ENCODE results near the gene TNRC6C.
"Not testable (repeated sequence)": the region's sequence is repeated elsewhere in the genome, so short reads cannot be mapped to it uniquely, and the experiment has no call there.

Gene TNRC6C

GRCh38 chr17:77961741-77962140 is 3.2 kb downstream of the TNRC6C start:
- no peak for DNase-seq (ENCODE audit: low read depth, low spot score)

- DNase-seq (ENCODE audit: low read depth, low spot score) = no peak
These were observed 3.8 kb downstream of the TNRC6C start for GRCh38 chr17:77962348-77962747.

DNA sequence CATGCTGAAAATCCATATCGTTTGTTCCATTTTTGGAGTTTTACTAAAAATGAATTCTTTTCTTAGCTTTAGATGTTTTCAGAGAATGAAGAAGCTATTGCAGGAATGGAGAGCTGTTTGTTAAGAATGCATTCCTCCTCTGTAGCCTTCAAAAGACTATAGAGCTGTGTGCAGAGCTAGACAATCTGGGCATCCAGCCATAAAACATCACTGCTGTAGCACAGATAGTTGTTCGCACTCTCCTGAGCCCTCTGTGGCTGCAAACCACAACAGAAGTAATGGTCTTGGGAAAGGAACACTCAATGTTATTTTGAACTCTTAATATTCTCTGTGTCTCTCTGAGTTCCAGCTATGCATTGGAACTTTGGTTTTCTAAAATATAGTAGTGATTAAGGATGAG is 4.9 kb downstream of the TNRC6C start:
- peak; percentile 65 for DNase-seq (ENCODE audit: low read depth, low spot score)

GRCh38 chr17:77965352-77965751 is 6.8 kb downstream of the TNRC6C start:
- DNase-seq (ENCODE audit: low read depth, low spot score) = no peak

- DNase-seq (ENCODE audit: low read depth, low spot score) = no peak
These were observed 8.0 kb downstream of the TNRC6C start for GRCh38 chr17:77966476-77966875.

DNA sequence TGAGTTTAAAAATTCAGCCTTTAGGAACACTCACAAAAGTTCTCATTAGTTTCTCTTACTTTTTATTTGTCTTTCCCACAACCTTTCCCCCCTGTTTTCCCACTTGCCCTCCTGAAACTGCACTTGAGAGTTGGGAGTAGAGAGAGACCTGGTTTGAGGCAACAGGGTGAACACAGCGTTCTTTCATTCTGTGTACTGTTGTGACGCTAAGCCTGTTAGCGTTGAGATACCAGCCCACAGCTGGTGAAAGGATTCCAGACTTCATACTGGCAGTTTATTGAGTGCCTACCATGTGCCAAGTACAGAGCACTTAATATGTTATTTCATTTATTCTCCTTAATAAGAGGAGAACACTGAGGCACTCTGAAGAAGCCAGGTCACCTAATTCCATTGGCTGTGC is 10.3 kb downstream of the TNRC6C start:
- DNase-seq (ENCODE audit: low read depth, low spot score) = no peak

GRCh38 chr17:77972271-77972670 is 13.8 kb downstream of the TNRC6C start:
- DNase-seq (ENCODE audit: low read depth, low spot score) = not testable (repeated sequence)

DNA sequence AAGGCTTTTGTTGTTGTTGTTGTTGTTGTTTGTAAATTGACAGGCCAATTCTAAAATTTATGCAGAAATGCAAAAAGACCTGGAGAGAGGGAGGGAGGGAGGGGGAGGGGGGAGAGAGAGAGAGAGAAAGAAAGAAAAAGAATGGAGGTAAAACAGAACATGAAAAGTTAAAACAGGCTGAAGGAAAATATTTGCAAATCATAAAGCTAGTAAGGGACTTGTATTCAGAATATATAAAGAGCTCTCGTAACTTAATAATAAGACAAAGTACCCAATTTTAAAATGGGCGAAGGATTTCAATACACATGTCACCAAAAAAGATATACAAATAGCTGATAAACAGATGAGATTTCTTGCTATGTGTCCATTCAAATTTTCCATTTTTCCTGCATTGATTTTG is 15.4 kb downstream of the TNRC6C start:
- DNase-seq (ENCODE audit: low read depth, low spot score) = no peak

- DNase-seq (ENCODE audit: low read depth, low spot score) = no peak
These were observed 15.9 kb downstream of the TNRC6C start for GRCh38 chr17:77974396-77974795.

GRCh38 chr17:77982430-77982829 is 23.9 kb downstream of the TNRC6C start:
- DNase-seq (ENCODE audit: low read depth, low spot score) = not testable (repeated sequence)

DNA sequence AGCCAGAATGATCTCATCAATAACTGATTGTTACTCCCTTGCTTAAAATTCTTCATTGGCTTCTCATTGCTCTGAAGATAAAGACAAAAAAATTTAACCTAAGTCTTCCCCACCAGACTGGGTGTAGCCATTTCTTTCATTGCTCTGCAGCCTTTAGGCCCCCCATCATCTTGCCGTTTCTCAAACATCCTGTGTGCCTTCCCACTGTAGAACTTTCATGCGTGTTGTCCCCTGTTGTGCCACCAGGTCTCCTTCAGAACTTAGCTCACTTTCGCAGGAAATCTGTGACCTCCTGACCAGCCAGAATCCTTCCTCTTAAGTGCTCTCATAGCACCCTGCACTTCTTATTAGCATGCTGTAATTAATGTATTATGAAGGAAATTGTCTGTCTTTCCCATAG is 31.8 kb downstream of the TNRC6C start:
- DNase-seq (ENCODE audit: low read depth, low spot score) = no peak

- DNase-seq (ENCODE audit: low read depth, low spot score) = not testable (repeated sequence)
These were observed 35.2 kb downstream of the TNRC6C start for GRCh38 chr17:77993735-77994134.

DNA sequence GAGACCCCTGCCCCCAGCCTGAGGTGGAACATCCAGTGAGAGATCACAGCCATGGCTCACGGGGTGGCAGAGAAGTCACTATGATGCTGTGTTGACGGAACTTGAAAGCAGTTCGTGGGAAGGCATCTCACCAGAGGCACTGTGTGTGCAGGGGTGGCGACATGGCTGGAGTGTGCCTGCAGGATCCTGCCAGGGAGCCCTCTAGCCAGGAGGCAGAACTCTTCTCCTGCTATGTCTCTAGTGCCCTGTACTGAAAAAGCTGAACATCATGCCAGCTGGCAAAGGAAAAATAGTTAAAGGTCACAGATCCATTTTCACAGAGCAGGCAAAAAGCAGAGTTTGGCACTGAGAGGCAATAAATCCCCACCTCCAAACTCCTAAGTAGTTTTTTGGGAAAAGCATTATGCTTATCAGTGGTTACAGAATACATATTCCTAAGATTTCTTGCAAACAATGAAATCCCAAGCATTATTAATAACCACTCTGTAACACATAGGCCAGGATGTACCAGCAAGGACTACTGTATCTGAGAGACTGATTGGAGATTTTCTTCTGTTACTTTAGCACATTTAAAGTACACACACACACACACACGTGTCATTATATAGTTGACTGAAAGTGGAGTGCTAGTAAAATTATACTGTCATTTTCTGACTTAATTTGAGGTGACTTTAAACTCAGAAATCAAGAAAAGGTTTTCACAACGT is 36.8 kb downstream of the TNRC6C start:
- DNase-seq (ENCODE audit: low read depth, low spot score) = no peak

DNA sequence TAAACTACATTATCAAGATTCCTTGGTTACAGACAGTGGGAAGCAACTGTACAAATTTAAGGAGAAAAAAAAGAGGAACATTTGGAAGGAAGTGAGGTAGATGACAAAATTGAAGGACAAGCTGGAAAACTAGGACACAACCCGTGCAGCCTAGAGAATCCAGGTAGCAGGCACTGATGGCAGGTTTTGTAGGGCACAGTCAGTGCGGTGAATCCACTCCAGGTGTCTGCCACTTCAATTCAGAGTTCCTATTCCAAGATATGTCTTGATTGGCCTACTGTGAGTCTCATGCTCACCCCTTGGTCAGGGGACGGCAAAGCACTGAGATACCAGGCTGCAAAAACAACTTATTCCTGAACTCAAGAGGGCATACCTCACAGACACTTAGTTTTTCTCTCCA is 37.8 kb downstream of the TNRC6C start:
- DNase-seq (ENCODE audit: low read depth, low spot score) = no peak

GRCh38 chr17:77999413-78000173 is 41.1 kb downstream of the TNRC6C start:
- DNase-seq (ENCODE audit: low read depth, low spot score) = no peak

DNA sequence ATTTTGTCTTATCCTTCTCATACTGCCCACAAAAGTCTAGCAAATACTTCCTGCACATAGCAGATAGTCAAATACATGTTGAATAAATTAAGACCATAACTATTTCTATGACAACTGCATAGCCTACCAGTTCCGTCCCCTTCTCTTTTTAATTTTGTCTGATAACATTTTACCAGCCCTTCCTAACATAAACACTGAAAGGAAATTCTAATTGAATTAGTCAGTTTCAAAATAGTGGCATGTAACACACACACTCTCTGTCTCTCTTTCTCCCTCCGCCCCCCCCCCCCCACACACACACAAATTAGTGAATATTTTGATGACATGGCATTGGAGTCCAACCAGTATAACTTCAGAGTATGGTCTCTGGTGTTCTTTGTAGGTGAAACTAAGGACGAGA is 41.8 kb downstream of the TNRC6C start:
- DNase-seq (ENCODE audit: low read depth, low spot score) = no peak

DNA sequence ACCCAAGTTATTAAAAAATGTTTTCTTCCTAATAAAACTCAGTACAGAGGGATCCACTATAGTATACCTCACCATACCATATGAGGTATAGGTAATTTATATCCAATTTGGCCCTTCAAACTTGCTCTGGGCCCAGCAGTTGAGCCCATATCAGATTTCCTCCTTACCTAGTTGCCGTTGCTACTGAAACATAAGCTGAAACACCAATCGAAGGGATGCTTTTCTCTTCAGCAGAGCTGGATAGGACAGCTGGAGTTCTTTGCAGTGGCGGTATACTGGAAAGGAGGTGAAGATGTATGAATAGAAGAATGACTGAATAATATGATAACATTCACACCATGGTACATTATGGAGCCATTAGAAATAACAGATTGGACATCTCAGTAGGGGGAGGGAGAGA is 42.7 kb downstream of the TNRC6C start:
- no peak for DNase-seq (ENCODE audit: low read depth, low spot score)

GRCh38 chr17:78001612-78002011 is 43.1 kb downstream of the TNRC6C start:
- DNase-seq (ENCODE audit: low read depth, low spot score) = no peak

- no peak for DNase-seq (ENCODE audit: low read depth, low spot score)
These were observed 43.7 kb downstream of the TNRC6C start for GRCh38 chr17:78002166-78002565.

DNA sequence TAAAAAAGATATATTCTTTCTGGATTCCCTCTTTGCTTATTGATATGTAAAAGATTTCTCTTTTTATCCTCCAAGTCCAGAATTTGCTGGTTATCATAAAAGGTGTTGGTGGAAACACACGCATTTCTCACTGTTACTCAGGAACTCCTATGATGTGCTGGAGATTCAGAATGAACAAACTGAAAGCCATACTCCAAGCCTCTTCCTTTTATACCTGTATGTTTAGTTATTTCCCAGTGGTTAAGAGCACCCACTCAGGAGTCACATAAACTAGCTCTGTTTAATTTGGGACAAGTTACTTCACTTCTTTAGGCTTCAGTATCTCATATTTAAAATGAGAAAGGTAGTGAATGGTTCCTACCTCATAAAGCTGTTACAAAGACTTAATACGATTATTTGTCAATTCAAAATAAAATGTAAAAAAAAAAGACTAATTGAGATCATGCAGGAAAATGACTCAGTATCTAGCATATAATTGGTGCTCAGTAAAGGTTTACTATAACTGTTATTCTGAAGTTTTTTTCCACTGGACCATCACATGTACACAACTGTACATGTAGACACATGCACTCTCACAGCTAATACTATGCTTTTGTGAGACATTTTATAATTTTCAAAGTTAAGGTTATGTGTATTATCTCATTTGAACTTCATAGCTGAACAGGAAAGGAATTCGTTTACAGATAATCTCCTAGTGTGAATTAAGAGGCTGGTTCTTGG is 47.1 kb downstream of the TNRC6C start:
- no peak for DNase-seq (ENCODE audit: low read depth, low spot score)

DNA sequence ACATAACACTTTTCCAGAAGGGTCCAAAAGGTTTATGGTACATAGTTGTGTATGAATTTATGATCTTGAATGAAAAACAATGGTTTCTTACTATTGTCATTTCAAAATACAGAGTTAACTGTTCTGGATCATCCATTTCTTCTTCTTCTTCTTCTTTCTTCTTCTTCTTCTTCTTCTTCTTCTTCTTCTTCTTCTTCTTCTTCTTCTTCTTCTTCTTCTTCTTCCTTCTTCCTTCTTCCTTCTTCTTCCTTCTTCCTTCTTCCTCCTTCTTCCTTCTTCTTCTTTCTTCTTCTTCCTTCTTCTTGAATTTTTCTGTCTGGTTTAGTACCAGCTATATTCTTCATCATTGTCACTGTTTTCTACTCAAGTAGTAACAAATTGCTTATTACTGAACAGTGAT is 47.8 kb downstream of the TNRC6C start:
- DNase-seq (ENCODE audit: low read depth, low spot score) = no peak

DNA sequence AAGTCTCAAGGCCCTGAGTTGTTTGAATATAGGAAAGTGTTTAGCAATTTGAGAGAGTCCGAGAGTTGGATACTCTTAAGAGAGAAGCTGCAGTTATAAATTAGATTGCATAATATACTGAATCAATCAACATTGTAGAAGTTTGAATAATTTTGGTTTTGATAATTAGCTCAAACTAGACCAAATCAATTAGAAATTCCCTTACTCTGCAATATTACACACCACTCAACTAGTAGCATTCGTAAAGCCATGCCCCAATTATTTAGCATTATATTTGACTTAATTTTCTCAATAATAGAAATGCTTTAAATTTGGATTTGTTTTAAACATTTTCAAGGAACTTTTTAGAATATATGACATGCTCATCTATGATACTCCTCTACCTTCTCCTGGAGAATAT is 49.1 kb downstream of the TNRC6C start:
- no peak for DNase-seq (ENCODE audit: low read depth, low spot score)

GRCh38 chr17:78010759-78011158 is 52.3 kb downstream of the TNRC6C start:
- DNase-seq (ENCODE audit: low read depth, low spot score) = no peak

Data from brain pericyte (primary cell).